OCI-M2 (cell line): ENCODE results near the gene TSEN2.
"Not testable (repeated sequence)": the region's sequence is repeated elsewhere in the genome, so short reads cannot be mapped to it uniquely, and the experiment has no call there.

Experiments
- DNase-seq: peaks from one replicate; lab custom pipeline; 2025; ENCODE audit not compliant: unreplicated experiment; lab: John Stamatoyannopoulos, UW

Gene TSEN2

DNA sequence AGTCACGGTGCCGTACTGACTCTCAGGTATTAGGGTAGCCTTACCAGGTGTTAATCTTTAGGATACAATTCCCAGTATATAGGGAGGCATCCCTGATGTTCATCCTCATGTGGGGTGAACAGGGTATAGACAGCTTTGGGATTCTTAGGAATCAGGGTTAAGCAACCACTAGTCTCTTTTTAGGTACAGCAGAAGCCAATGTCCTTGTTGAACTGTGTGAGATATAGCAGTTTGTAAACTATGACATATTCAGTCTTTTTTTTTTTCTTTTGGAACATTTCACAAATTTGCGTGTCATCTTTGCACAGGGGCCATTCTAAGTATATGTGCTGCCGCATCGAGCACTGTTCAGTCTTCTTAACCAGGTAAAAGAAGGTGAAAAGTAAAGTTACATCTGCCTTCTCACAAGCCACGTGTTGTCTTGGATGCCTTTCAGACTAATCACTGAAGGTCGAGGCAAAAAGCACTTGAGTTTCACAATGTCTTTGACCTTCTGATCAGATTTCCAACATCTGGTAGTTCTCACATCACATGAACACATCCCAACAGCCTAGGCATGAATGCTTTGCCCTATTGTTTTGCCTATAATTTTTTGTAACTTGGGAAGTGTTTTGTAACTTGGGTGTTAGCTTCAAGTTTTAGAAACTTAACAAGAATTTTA is 17.2 kb downstream of the TSEN2 start:
- DNase-seq, result no peak

DNA sequence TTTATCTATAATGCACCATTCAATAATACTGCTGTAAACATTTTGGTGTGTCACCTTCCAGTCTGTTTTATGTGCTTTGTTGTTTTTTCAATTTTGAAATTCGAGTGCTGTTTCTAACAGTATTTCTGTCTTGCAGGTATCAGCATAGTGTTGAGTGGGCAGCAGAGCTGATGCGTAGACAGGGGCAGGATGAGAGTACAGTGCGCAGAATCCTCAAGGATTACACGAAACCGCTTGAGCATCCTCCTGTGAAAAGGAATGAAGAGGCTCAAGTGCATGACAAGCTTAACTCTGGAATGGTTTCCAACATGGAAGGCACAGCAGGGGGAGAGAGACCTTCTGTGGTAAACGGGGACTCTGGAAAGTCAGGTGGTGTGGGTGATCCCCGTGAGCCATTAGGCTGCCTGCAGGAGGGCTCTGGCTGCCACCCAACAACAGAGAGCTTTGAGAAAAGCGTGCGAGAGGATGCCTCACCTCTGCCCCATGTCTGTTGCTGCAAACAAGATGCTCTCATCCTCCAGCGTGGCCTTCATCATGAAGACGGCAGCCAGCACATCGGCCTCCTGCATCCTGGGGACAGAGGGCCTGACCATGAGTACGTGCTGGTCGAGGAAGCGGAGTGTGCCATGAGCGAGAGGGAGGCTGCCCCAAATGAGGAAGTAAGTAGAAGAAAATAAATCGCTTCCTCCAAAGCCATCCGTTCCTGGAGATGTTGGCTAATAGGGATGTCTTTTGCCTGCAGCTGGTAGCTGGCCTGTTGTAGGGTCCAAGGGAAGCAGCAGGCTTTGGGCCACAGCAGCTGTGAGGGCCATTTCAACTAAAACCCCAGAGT is 19.1 kb downstream of the TSEN2 start:
- DNase-seq, result no peak

DNA sequence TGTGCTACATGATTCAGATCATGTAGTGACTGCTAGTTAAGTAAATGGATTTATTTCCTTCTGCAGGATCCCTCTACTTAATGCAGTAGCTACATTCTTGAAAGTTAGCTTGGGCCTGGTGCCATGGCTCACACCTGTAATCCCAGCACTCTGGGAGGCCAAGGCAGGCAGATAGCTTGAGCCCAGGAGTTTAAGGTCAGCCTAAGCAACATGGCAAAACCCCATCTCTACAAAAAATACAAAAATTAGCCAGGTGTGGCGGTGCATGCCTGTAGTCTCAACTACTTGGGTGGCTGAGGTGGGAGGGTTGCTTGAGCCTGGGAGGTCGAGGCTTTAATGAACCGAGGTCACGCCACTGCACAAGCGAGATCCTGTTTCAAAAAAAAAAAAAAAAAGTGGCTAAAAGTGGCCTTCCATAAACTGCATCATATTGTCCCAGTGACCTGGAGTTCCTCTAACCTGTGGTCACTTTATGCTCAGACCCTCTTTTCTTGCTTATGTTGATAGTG is 22.0 kb downstream of the TSEN2 start:
- DNase-seq, result no peak

DNA sequence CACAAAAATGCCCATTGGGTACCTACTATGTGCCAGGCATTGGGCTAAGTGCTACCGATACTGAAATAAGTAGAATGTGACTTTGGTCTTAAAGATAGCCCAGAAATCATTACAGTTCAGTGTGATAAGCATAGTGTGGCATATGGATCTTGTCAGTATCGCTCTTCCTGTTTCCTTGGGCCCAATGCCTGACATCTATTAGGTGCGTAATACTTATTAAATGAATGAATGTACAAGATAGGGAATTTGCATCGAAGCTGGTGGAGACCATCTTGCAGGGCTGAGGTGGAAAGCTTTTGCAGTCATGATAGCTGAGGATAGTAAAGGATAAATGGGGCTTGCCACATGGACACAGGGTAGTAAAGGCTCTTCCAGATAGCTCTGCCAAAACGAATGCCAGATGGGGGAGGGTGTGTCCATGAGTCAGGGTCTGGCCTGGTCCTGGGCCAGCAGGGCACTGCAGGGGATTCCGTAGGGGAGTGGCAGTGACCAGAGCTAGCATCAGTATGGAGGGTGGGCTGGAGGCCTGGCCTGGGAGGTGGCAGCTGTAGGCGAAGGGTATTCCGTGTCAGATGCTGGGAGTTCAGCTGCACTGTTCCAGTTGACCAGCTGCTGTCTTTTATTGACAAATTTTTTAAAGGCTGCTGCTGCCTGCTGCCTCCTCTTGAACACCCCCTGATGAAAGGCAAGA is 23.5 kb downstream of the TSEN2 start:
- no peak for DNase-seq

DNA sequence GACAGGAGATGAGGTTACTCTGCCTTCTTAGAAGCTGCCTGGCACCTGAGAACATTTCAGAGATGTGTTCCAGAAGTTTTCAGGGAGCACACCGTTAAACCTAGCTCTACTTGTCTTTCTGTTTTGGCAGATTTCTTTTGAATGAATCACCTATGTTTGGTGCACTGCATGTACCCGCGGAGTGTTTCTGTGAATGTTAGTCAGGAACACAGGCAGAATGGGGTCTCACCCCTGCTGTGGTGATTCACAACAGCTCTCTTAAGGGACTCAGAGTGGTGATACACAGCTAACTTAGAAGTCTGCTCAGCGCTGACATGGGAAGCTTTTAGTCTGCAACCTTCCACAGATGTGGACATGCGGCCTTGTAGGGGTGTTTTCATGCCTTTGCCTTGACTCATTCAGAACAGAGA is 24.0 kb downstream of the TSEN2 start:
- no peak for DNase-seq

DNA sequence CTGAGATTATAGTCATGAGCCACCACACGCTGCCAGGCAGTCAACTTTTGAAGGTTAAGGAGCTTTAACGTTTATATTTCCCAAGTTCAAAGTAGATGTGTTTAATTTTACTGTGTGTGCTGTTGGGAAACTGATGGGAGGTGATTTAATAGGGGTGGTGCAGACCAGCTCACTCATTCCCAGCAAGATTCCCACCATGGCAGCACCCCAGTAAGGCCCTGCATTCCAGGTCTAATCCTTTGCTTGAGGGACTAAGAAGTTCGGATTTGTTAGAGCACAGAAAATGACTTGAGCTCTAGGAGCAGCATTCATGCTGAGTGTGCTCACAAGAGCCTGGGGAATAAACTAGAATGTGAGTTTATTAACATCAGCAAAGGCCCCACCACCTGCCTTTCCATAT is 25.2 kb downstream of the TSEN2 start:
- DNase-seq, result no peak

DNA sequence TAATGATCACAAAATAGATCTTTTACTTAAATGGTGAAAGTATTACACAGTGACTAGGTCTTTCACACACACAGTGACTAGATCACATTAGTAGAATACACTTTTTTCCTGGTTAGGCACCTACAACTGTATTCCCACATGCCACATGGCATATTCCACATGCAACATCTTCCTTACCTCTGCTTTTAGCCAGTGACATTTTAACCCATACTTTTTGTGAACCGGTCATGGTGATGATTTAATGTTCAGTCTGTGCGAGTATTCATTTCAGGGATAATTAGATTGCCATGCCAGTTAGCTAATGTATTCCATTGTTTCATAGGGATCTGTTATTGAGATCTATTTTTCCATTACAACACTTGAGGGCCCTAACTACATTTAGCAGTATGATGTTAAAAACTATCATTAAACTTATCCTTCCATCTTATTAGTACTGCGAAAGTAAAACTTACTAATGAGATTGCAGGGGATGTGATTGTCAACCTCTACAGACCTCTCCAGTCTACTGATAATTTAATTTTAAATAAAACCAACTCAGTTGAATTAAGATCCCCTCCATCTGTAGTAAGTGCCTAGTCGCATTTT is 28.3 kb downstream of the TSEN2 start:
- no peak for DNase-seq

DNA sequence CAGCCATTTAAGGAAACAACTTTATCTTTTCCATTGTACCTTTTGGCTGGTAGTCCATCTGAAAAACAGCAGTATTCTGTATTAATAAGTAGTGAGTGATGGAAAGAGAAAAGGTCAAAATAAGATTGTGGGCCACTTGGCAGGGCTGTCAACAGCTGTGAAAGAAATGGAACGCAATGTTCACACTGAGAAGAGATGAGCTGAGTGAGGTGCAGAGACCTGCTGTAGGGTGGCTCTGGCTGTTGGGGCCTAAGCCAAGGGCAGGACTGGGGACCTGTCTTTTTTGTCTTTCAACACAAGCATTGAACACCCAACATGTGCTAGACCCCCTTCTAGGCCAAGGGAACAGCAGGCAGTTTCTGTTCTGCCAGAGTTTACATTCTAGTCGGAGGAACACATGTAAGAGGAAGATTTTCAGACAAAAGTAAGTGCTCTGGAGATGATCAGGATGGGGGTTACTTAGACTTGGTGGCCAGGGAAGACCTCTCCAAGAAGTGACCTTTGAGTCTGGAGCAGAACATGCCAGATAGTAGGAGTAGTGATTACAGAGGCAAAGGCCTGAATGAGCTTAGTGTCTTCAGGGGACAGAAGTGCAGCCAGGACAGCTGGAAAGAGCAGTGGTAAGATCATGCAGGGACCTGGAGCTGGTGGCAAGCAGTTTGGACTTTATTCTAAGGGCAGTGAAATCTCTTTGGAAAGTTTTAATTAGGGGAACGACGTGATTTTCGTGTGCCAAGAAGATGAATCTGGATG is 29.6 kb downstream of the TSEN2 start:
- DNase-seq, result no peak

DNA sequence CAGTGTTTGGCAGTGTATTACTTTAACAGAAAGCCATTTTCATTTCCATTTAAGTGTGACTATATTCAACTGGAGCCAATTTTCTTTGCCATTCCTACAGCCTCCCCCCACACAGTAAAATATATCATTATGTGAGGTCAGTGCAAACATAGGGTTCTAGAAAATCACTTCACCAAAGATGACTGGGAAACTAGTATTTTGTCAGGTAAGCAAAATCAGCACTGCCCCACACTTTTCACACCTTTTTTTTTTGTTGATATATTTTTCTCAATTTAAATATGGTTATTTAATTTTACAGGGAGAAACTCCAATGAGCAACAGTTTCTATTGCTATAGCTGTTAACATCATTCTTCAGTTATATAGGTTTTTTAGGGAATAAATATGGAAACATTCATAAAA is 31.4 kb downstream of the TSEN2 start:
- no peak for DNase-seq

DNA sequence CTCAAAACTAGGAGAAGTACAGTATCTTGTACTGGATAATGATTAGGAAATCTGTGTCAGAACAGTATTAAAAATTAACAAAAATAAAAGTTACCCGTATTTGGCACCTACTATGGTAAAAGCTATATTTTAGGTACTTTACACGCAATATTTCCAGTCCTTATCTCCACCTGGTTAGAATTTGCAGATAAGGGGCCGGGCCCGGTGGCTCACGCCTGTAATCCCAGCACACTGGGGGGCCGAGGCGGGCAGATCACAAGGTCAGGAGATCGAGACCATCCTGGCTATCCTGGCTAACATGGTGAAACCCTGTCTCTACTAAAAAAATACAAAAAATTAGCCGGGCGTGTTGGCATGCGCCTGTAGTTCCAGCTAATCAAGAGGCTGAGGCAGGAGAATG is 32.6 kb downstream of the TSEN2 start:
- DNase-seq, result no peak

DNA sequence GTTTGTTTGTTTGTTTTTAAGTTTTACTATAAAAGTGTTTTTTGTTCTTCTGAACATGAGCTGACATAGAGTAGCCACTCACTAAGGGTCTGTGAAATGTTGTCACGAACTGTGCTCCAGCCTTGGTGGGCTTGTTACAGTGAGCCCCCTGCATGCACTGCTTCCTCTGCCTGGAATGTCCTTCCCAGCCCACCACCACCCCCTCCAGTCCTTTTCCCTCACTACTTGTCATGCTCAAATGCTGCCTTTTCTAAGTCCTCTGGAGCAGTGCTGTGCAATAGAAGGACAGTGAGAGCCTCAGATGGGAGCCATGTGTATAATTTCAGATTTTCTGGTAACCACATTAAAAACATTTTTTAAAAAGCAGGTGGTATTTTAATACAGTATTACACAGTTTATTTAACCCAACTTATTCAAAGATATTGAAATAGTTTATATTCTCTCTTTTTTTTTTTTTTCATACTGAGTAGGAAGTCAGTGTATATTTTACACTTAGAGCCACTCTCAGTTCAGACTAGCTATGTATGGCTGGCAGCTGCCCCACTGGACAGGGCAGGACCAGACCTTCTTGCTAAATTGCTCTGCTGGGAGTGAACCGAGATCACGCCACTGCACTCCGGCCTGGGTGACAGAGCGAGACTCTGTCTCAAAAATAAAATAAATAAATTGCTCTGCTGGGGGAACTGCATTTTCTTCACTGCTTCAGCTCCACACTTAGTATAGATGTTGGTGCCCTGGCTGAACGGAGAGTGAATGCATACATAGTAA is 34.2 kb downstream of the TSEN2 start:
- DNase-seq, result no peak

DNA sequence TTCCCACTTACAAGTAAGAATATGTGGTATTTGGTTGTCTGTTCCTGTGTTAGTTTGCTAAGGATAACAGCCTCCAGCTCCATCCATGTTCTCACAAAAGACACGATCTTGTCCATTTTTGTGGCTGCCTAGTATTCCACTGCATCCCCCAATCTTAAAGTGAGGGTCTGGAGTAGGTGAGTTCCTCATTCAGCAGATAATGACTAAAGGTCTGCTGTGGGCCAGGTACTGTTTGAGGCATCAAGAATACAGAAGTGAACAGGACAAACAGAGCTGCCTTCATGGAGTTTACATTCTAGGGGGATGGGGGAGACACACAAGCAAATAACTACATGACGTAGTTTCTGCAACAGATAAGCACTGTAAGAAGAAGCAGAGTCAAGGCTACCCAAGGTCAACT is 36.7 kb downstream of the TSEN2 start:
- no peak for DNase-seq

DNA sequence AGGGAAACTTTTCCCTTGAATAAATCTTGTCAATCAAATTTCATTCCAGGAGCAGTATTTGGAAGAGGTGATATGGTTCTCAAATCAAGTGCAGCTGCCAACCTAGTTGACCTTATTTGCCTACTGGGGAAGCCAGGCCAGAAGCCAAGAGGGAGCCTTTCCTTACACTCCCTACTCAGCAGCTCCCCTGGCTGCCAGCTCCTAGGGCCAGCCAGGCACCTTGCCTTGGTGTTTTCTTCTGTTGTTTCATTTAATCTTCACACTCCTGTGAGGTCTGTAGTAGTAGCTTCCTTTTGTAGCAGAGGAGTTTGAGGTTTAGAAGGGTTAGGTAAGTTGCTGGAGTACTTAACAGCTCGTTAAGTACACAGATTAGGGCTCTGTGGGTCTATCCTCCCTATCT is 38.4 kb downstream of the TSEN2 start:
- DNase-seq, result no peak

DNA sequence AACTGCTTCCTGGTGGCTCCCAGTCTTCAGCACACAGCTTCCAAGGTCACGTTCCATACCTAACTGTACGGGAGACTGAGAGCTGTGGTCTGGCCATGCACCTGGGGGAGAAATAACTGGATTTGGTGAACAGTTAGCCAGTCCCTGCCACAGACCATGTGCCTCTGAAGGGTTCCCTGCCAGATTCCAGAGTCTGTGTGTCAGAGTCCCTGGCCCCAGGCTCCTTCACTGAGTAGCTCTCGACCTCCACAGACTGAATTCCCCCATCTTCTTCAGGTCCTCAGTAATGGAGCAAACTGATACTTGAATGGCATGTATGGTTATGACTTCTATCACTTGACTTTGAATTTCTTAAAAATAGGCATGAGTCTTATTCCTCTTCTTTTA is 43.5 kb downstream of the TSEN2 start:
- no peak for DNase-seq

DNA sequence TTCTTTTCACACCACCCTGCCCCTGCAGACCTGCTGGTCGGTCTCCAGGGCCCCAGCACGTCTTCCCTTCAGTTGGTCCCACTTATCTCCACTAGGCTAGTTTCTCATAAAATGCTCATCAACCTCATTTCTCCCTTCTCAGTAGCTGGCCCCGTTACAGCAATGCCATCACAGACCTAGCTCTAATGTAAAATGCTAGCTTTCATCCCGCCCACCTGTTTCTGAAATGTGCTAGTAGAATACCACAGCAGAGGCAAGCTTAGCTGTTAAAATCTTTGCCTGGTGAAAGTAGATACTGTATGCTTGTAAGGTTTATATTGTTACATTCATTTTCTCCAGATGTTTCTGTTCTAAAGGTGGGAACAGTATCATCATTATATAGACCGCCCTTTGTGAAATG is 47.9 kb downstream of the TSEN2 start:
- DNase-seq, result no peak

DNA sequence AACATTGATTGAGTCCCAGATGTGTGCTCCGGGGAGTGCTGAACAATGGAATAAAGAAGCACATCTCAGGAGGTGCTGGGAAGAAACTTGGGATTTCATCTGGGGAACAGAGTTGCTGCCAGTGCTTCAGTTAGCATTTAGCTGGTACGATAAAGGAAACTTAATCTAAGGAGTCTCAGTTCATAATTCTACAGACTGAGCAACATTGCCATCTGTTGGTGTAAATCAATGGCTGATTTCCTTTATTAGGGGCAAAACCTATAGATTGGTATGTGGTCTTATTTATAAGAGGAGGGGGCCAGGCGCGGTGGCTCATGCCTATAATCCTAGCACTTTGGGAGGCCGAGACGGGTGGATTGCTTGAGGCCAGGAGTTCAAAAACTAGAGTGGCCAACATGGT is 52.1 kb downstream of the TSEN2 start:
- no peak for DNase-seq

DNA sequence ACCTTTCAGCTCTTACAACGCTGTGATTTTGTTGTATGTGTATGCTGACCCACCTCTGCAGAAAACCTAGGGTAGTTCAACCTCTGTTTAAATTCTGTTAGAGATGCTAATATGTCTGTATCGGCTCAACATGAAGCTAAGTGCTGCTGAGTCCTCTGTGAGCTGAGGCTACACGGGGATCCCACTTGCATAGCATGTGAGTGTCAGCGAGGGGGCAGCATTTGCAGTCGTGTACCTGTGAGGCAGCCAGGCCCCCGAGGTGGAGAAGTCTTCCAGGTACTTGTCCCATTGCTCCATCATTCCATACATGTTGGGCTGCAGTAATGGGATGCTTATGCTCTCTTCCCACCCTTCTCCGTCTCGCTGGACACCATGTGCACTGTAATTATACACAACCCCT is 57.3 kb downstream of the TSEN2 start:
- DNase-seq, result no peak

DNA sequence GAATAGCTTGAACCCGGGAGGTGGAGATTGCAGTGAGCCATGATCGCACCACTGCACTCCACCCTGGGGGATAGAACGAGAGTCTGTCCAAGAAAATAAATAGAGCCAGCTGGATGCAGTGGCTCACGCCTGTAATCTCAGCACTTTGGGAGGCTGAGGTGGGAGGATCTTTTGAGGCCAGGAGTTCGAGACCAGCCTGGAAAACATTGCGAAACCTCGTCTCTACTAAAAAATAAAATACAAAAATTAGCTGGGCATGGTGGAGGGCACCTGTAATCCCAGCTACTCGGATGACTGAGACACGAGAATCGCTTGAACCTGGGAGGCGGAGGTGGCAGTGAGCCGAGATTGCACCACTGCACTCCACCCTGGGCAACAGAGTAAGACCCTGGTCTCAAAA is 59.2 kb downstream of the TSEN2 start:
- DNase-seq, result not testable (repeated sequence)

DNA sequence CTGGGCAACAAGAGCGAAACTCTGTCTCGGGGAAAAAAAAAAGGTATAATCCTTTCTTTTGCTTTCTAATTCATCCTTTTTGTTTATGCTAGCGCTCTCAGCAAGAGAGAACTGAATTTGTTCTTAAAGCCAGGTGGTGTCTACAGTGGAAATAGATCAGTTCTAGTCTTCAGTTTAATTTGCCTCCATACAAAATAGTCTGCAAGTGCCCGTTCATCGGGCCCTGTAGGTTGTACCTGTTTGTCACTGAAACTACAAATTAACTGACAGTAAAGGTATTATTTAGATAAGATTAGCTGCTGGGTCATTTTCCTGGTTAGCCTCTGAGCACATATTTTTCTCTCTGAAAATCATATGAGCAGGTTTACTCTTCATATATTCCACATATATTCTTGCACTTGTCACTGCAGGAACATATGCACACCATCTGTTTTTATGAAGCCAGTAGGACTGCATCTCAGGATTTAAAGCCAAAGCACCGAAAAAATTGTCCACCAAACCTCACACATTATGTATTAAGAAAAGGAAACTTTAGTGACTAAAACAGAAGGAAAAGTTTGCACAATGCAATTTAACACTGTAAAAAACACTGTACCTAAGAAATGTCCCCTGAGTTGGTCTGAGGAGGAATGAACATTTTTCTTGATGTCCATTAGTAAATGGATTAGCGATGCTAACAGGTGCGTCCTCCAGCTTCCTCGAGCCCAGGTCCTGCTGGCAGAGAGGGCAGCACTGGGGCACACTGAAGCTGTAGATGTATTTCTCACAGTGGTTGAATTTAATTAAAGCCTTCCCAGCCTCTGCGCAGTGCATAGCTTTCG is 60.6 kb downstream of the TSEN2 start:
- no peak for DNase-seq
